SK-N-SH treated with all-trans-retinoic acid at 6 μM for 48 hours (cell line): Measurements from ENCODE around the gene FAM25G.
A peak's percentile ranks its signal among the peaks of the same experiment; 100 is the strongest.

Experiments used
- ATAC-seq: fragments of 200-7000 bp; cut with Tn5 transposase; 3 replicates; pipeline ENCODE4 v1.9.1; 2020; ENCODE audit warnings: mild to moderate bottlenecking, moderate library complexity
- ARNTL ChIP-seq: fragments of 450-650 bp; formaldehyde crosslinking; IDR thresholded peaks from 2 replicates; pipeline ENCODE4 v1.5.0; 2020; ENCODE audit warnings: low read depth, mild to moderate bottlenecking, moderate library complexity, borderline replicate concordance
- RARB ChIP-seq: fragments of 250-450 bp; sonication (Bioruptor Pico); IDR thresholded peaks from 2 replicates; pipeline ENCODE4 v1.8.0; 2021; ENCODE audit warnings: mild to moderate bottlenecking, moderate library complexity
- TOX ChIP-seq: fragments of 250-450 bp; sonication (Bioruptor Pico); IDR thresholded peaks from 2 replicates; pipeline ENCODE4 v1.8.0; 2021; ENCODE audit warnings: mild to moderate bottlenecking, moderate library complexity, borderline replicate concordance
- ZFP3 ChIP-seq: fragments of 250-450 bp; sonication (Bioruptor Pico); IDR thresholded peaks from 2 replicates; pipeline ENCODE4 v1.5.0; 2020; ENCODE audit warnings: mild to moderate bottlenecking, moderate library complexity
- ZFP30 ChIP-seq: fragments of 450-650 bp; formaldehyde crosslinking; IDR thresholded peaks from 2 replicates; pipeline ENCODE4 v1.5.0; 2022; ENCODE audit warnings: mild to moderate bottlenecking, moderate library complexity
- ZNF70 ChIP-seq: fragments of 450-650 bp; formaldehyde crosslinking; IDR thresholded peaks from 2 replicates; pipeline ENCODE4 v1.5.0; 2020; ENCODE audit warnings: mild to moderate bottlenecking, moderate library complexity
- TF ChIP-seq, protein P1 (sequence below): fragments of 250-450 bp; sonication (Bioruptor Pico); IDR thresholded peaks from 2 replicates; pipeline ENCODE4 v1.5.1; 2020; ENCODE audit warnings: low read depth, mild to moderate bottlenecking, moderate library complexity
- TF ChIP-seq, protein P2 (sequence below): fragments of 250-450 bp; sonication (Bioruptor Pico); IDR thresholded peaks from 2 replicates; pipeline ENCODE4 v1.5.0; 2020; ENCODE audit warnings: mild to moderate bottlenecking, moderate library complexity
- TF ChIP-seq, protein P3 (sequence below): fragments of 250-450 bp; sonication (Bioruptor Pico); IDR thresholded peaks from 2 replicates; pipeline ENCODE4 v1.8.0; 2020; ENCODE audit warnings: mild to moderate bottlenecking, moderate library complexity, borderline replicate concordance
- TF ChIP-seq, protein P4 (sequence below): fragments of 250-450 bp; sonication (Bioruptor Pico); IDR thresholded peaks from 2 replicates; pipeline ENCODE4 v1.8.0; 2021; ENCODE audit warnings: low read depth, mild to moderate bottlenecking, moderate library complexity, borderline replicate concordance

Gene FAM25G

DNA sequence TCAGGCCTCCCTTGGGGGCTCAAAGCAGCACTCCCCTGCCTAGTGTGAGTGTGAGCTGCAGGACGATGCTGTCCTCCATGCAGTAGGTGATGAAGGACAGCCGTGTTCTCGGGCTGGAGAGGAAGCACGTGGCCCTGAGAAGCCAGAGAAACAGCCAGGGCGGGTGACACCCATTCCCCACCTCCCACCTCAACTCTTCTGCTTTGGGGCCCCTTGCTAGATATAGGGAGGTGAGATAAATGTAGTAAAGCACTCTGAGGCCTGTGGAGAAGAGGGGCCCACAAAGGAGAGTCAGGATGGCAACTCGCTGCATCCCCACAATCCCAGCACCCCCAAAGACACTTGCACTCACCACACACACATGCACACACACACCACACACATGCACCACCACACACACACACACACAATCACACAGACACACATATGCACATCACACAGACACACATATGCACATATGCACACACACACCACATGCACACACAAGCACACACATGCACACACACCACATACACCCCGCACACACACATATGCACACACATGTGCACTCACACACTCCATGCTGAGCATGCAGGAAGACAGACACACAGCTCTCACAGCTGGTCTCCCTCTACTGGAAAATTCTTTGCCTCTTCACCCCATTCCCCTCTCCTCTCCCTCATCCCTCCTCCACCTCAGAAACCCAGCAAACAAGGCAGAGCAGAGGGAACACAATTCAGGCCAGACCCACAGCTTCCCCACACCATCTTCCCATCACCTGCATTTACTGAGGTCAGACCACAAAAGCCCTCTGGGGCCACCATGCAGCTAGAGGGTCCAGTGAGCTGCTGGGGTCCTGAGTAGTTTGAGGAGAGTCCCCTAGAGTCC lies 38.1 kb downstream of the FAM25G start (continued):
- TF ChIP-seq, protein P1, sequence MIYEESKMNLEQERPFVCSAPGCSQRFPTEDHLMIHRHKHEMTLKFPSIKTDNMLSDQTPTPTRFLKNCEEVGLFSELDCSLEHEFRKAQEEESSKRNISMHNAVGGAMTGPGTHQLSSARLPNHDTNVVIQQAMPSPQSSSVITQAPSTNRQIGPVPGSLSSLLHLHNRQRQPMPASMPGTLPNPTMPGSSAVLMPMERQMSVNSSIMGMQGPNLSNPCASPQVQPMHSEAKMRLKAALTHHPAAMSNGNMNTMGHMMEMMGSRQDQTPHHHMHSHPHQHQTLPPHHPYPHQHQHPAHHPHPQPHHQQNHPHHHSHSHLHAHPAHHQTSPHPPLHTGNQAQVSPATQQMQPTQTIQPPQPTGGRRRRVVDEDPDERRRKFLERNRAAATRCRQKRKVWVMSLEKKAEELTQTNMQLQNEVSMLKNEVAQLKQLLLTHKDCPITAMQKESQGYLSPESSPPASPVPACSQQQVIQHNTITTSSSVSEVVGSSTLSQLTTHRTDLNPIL (CRISPR knock-in tag): no peak
- TF ChIP-seq RARB (CRISPR knock-in tag): no peak

DNA sequence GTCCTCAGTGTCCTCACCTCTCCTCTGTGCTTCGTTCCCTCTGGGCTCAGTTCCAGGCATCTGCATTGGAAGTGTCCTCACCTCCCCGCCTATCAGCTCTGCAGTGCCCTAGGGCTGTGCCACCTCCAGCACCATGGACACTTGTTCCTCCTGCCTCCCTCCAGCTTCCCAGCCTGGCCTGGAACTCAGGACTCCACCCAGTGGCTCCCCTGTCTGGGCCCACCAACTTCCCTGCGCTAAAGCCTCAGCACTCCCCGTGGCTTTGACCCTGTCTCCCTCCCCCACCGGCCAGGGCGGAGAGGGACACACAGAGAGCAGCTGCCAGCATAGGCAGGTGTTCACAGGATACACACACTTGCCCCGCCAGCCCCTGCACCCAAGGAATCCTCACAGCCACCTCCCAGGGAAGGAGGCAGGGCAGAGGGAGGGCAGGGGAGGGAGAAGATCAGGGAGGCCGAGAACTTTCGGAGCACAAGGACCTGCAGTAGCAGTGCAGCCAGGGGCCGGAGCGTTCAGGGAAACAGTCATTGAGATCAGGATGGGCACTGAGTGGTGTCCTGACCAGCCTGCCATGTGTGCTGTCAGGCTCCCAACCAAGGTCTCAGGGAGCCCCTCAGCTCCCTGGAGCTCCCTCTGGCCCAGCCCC lies 38.9 kb downstream of the FAM25G start:
- ATAC-seq: 0 out of 3 replicates have a peak, but pooled peaks have one; percentile 15
- TF ChIP-seq RARB (CRISPR knock-in tag): no peak
- TF ChIP-seq ZFP3 (CRISPR knock-in tag): no peak
- TF ChIP-seq, protein P2, sequence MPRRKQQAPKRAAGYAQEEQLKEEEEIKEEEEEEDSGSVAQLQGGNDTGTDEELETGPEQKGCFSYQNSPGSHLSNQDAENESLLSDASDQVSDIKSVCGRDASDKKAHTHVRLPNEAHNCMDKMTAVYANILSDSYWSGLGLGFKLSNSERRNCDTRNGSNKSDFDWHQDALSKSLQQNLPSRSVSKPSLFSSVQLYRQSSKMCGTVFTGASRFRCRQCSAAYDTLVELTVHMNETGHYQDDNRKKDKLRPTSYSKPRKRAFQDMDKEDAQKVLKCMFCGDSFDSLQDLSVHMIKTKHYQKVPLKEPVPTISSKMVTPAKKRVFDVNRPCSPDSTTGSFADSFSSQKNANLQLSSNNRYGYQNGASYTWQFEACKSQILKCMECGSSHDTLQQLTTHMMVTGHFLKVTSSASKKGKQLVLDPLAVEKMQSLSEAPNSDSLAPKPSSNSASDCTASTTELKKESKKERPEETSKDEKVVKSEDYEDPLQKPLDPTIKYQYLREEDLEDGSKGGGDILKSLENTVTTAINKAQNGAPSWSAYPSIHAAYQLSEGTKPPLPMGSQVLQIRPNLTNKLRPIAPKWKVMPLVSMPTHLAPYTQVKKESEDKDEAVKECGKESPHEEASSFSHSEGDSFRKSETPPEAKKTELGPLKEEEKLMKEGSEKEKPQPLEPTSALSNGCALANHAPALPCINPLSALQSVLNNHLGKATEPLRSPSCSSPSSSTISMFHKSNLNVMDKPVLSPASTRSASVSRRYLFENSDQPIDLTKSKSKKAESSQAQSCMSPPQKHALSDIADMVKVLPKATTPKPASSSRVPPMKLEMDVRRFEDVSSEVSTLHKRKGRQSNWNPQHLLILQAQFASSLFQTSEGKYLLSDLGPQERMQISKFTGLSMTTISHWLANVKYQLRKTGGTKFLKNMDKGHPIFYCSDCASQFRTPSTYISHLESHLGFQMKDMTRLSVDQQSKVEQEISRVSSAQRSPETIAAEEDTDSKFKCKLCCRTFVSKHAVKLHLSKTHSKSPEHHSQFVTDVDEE (CRISPR knock-in tag): no peak
- TF ChIP-seq ZNF70 (CRISPR knock-in tag): no peak
- TF ChIP-seq, protein P3, sequence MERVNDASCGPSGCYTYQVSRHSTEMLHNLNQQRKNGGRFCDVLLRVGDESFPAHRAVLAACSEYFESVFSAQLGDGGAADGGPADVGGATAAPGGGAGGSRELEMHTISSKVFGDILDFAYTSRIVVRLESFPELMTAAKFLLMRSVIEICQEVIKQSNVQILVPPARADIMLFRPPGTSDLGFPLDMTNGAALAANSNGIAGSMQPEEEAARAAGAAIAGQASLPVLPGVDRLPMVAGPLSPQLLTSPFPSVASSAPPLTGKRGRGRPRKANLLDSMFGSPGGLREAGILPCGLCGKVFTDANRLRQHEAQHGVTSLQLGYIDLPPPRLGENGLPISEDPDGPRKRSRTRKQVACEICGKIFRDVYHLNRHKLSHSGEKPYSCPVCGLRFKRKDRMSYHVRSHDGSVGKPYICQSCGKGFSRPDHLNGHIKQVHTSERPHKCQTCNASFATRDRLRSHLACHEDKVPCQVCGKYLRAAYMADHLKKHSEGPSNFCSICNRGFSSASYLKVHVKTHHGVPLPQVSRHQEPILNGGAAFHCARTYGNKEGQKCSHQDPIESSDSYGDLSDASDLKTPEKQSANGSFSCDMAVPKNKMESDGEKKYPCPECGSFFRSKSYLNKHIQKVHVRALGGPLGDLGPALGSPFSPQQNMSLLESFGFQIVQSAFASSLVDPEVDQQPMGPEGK (CRISPR knock-in tag): no peak

DNA sequence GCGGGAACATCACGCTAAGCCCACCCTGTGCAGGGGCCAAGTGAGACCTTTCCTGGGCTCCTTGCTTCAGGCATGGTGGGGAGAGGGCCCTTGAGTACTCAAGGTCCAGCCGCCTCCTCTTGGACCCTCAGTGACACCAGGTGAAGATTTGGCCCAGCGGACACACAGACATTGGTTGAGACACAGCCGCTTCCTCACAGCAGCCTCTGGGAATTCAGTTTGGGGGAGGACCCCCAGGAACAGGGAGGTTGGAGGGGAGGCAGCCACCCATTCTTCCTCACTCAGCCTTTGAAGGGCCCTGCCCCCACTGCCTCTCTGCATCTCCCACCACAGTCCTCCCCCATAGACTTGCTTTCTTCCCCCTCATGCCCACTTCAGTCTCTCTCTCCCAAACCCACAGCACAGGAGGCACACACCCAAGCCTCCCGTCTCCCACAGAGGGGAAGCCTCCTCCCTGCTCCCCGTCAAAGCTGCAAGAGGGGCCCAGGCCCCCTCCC lies 39.5 kb downstream of the FAM25G start:
- no peak for ATAC-seq
- TF ChIP-seq, protein P2 (CRISPR knock-in tag): no peak
- TF ChIP-seq, protein P4, sequence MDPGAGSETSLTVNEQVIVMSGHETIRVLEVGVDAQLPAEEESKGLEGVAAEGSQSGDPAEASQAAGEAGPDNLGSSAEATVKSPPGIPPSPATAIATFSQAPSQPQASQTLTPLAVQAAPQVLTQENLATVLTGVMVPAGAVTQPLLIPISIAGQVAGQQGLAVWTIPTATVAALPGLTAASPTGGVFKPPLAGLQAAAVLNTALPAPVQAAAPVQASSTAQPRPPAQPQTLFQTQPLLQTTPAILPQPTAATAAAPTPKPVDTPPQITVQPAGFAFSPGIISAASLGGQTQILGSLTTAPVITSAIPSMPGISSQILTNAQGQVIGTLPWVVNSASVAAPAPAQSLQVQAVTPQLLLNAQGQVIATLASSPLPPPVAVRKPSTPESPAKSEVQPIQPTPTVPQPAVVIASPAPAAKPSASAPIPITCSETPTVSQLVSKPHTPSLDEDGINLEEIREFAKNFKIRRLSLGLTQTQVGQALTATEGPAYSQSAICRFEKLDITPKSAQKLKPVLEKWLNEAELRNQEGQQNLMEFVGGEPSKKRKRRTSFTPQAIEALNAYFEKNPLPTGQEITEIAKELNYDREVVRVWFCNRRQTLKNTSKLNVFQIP (CRISPR knock-in tag): no peak
- no peak for TF ChIP-seq ARNTL (CRISPR knock-in tag)
- no peak for TF ChIP-seq TOX (CRISPR knock-in tag)
- TF ChIP-seq, protein P3 (CRISPR knock-in tag): no peak
- no peak for TF ChIP-seq ZFP30 (CRISPR knock-in tag)
- TF ChIP-seq ZNF70 (CRISPR knock-in tag): no peak
- TF ChIP-seq, all 23 proteins: peak for 0
